Measurements from ENCODE around the gene F7. TPM values are rescaled to one million over a fixed set of nuclear protein-coding genes. Genes with fewer than 3 reads are reported as not detected.

Gene F7
- polyA plus RNA-seq, 2 of the 4 experiments (the other 2 are of a cell fraction) = 0.26 to 0.65 TPM

DNA sequence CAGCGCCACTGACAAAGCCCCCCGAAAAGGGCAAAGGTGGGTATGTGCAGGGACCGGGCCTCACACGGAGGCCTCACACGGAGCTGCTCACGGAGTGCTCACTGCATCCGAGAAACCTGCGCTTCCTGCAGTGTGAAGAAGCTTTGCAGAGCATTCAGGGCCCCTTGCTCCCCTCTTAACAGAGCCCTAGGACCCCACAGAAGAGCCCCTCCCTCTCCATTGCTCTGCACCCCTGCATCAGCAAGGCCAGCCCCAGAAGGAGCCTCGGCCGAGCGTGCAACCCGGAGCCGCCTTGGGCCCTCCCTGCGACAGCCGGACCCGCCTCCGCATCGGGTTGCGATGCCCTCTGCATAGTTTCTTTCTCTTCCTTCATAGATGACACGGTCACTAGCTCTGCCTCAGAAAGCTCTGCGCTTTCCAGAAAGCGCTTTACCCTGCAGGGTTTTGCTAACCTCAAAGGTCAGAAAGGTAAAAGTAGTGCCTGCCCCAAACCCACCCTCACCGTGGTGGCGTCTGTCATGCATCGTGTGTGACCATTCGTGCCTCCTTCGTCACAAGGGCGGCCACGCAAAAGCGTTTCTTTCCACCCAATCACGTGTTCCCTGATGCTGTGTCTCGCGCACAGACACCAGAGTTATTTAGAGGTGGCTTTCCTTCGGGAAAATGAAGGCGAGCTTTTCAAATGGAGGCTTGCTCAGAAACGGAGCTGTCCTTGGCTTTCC is 15.7 kb upstream of the F7 start:
- ChIA-PET POLR2A (no interaction called here), CTCF (interaction anchor here (1.2 to 1.3 kb wide), 2 partner anchors 10 to 11 kb away, joined by 4 read pairs; no protein-coding TSS in a partner anchor)
- TF ChIP-seq ZFP36 (IDR thresholded peaks at IDR 0.05; ENCODE audit: borderline replicate concordance, partially characterized antibody) (no peak), HEYL (CRISPR knock-in tag; IDR thresholded peaks at IDR 0.05) (no peak), NPAS2 (CRISPR knock-in tag; IDR thresholded peaks at IDR 0.05; ENCODE audit: borderline replicate concordance) (no peak), MAFK (IDR thresholded peaks at IDR 0.05; ENCODE audit: partially characterized antibody) (no peak), EHF (CRISPR knock-in tag; IDR thresholded peaks at IDR 0.05) (no peak), MAZ (IDR thresholded peaks at IDR 0.05; ENCODE audit: borderline replicate concordance, low read depth, low read length) (no peak), BHLHE40 (IDR thresholded peaks at IDR 0.05; ENCODE audit: low read depth, low read length) (no peak), FOSB (CRISPR knock-in tag; IDR thresholded peaks at IDR 0.05) (no peak), HDAC2 (IDR thresholded peaks at IDR 0.05) (no peak), RFX5 (IDR thresholded peaks at IDR 0.05) (no peak), MYC (IDR thresholded peaks at IDR 0.05; ENCODE audit: borderline replicate concordance, low read length) (no peak), ZNF302 (CRISPR knock-in tag; IDR thresholded peaks at IDR 0.05) (no peak), ESRRA (IDR thresholded peaks at IDR 0.05; ENCODE audit: borderline replicate concordance, low read length) (no peak), CHD2 (IDR thresholded peaks at IDR 0.05; ENCODE audit: low read length, partially characterized antibody) (no peak), EP300 (IDR thresholded peaks at IDR 0.05) (no peak), ZC3H11A (IDR thresholded peaks at IDR 0.05) (no peak), HOXA7 (CRISPR knock-in tag; IDR thresholded peaks at IDR 0.05) (no peak), KDM5A (IDR thresholded peaks at IDR 0.05) (no peak)
- TF ChIP-seq, protein P1, sequence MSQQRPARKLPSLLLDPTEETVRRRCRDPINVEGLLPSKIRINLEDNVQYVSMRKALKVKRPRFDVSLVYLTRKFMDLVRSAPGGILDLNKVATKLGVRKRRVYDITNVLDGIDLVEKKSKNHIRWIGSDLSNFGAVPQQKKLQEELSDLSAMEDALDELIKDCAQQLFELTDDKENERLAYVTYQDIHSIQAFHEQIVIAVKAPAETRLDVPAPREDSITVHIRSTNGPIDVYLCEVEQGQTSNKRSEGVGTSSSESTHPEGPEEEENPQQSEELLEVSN (IDR thresholded peaks at IDR 0.05; ENCODE audit: borderline replicate concordance, low read depth) = no peak
- TF ChIP-seq, protein P2, sequence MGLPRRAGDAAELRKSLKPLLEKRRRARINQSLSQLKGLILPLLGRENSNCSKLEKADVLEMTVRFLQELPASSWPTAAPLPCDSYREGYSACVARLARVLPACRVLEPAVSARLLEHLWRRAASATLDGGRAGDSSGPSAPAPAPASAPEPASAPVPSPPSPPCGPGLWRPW (IDR thresholded peaks at IDR 0.05) = no peak
- H3K4me2 ChIP-seq = no peak overlapping the region
- no peak for FAIRE-seq
- no peak for ATAC-seq
- no peak overlapping the region for H3K27ac ChIP-seq
- H3K4me1 ChIP-seq = no peaks in the 10 kb centered on the region
- H3K4me3 ChIP-seq = no peak overlapping the region
- 82% methylated on average over 23 of the region's 36 CpGs for WGBS (ENCODE audit: missing lambda C conversion rate)
- no peaks in the 10 kb centered on the region for H3K9me3 ChIP-seq
- DNase-seq (ENCODE audit: low read depth in 1 of 2, low spot score in 1 of 2) = no peak

DNA sequence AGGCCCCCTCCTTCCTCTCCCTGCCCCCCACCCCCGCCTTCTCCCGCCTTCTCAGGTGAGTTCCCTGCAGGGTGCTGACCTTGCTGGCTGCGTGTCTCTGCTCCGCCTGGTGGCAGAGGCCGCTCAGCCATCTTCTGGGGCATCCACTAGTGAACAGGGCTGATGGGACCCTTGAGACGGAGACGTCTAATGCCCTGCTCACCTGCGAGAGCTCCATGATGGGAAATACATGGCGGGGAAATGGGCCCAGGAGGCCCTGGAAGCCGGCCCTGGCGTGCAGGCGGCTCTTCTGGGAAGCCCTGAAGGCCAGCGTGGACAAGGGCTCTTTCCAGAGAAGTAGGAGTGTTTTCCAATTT is 15.2 kb upstream of the F7 start:
- no peak for ATAC-seq
- CTCF ChIA-PET = interaction anchor here (1.3 kb wide), 1 partner anchor 9 kb away, joined by 4 read pairs; no protein-coding TSS in a partner anchor
- WGBS (ENCODE audit: missing lambda C conversion rate) = 77% methylated on average over 6 of the region's 13 CpGs
- Histone ChIP-seq H3K4me1 (no peaks in the 10 kb centered on the region), H3K4me3 (no peak overlapping the region), H3K4me2 (no peak overlapping the region), H3K27ac (no peak overlapping the region), H3K9me3 (no peaks in the 10 kb centered on the region)
- no peak for DNase-seq (ENCODE audit: low read depth in 1 of 2, low spot score in 1 of 2)
- FAIRE-seq = no peak
- POLR2A ChIA-PET = no interaction called here
- TF ChIP-seq, protein P1 (IDR thresholded peaks at IDR 0.05; ENCODE audit: borderline replicate concordance, low read depth) = no peak
- TF ChIP-seq TFCP2L1 (CRISPR knock-in tag; IDR thresholded peaks at IDR 0.05) (no peak), POLR2A (IDR thresholded peaks at IDR 0.05; ENCODE audit: low read length) (no peak), HOXA7 (CRISPR knock-in tag; IDR thresholded peaks at IDR 0.05) (no peak), NR3C1 (IDR thresholded peaks at IDR 0.05) (no peak), MAFK (IDR thresholded peaks at IDR 0.05; ENCODE audit: partially characterized antibody) (no peak), FOXS1 (CRISPR knock-in tag; IDR thresholded peaks at IDR 0.05) (no peak), EHF (CRISPR knock-in tag; IDR thresholded peaks at IDR 0.05) (no peak), CHD2 (IDR thresholded peaks at IDR 0.05; ENCODE audit: low read length, partially characterized antibody) (no peak), KDM5A (IDR thresholded peaks at IDR 0.05) (no peak), MAZ (IDR thresholded peaks at IDR 0.05; ENCODE audit: borderline replicate concordance, low read depth, low read length) (no peak)
- TF ChIP-seq, protein P3, sequence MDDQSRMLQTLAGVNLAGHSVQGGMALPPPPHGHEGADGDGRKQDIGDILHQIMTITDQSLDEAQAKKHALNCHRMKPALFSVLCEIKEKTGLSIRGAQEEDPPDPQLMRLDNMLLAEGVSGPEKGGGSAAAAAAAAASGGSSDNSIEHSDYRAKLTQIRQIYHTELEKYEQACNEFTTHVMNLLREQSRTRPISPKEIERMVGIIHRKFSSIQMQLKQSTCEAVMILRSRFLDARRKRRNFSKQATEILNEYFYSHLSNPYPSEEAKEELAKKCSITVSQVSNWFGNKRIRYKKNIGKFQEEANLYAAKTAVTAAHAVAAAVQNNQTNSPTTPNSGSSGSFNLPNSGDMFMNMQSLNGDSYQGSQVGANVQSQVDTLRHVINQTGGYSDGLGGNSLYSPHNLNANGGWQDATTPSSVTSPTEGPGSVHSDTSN (IDR thresholded peaks at IDR 0.05) = no peak
- TF ChIP-seq, protein P4, sequence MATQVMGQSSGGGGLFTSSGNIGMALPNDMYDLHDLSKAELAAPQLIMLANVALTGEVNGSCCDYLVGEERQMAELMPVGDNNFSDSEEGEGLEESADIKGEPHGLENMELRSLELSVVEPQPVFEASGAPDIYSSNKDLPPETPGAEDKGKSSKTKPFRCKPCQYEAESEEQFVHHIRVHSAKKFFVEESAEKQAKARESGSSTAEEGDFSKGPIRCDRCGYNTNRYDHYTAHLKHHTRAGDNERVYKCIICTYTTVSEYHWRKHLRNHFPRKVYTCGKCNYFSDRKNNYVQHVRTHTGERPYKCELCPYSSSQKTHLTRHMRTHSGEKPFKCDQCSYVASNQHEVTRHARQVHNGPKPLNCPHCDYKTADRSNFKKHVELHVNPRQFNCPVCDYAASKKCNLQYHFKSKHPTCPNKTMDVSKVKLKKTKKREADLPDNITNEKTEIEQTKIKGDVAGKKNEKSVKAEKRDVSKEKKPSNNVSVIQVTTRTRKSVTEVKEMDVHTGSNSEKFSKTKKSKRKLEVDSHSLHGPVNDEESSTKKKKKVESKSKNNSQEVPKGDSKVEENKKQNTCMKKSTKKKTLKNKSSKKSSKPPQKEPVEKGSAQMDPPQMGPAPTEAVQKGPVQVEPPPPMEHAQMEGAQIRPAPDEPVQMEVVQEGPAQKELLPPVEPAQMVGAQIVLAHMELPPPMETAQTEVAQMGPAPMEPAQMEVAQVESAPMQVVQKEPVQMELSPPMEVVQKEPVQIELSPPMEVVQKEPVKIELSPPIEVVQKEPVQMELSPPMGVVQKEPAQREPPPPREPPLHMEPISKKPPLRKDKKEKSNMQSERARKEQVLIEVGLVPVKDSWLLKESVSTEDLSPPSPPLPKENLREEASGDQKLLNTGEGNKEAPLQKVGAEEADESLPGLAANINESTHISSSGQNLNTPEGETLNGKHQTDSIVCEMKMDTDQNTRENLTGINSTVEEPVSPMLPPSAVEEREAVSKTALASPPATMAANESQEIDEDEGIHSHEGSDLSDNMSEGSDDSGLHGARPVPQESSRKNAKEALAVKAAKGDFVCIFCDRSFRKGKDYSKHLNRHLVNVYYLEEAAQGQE (IDR thresholded peaks at IDR 0.05) = no peak
- TF ChIP-seq, protein P5, sequence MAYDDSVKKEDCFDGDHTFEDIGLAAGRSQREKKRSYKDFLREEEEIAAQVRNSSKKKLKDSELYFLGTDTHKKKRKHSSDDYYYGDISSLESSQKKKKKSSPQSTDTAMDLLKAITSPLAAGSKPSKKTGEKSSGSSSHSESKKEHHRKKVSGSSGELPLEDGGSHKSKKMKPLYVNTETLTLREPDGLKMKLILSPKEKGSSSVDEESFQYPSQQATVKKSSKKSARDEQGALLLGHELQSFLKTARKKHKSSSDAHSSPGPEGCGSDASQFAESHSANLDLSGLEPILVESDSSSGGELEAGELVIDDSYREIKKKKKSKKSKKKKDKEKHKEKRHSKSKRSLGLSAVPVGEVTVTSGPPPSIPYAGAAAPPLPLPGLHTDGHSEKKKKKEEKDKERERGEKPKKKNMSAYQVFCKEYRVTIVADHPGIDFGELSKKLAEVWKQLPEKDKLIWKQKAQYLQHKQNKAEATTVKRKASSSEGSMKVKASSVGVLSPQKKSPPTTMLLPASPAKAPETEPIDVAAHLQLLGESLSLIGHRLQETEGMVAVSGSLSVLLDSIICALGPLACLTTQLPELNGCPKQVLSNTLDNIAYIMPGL (CRISPR knock-in tag; IDR thresholded peaks at IDR 0.05; ENCODE audit: borderline replicate concordance) = no peak
- TF ChIP-seq, protein P6, sequence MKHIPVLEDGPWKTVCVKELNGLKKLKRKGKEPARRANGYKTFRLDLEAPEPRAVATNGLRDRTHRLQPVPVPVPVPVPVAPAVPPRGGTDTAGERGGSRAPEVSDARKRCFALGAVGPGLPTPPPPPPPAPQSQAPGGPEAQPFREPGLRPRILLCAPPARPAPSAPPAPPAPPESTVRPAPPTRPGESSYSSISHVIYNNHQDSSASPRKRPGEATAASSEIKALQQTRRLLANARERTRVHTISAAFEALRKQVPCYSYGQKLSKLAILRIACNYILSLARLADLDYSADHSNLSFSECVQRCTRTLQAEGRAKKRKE (CRISPR knock-in tag; IDR thresholded peaks at IDR 0.05; ENCODE audit: low read depth) = no peak

Measured in A549 (cell line).